ENCODE data around the gene RAP1A. TPM values are rescaled to one million over a fixed set of nuclear protein-coding genes. Genes with fewer than 3 reads are reported as not detected.

RAP1A gene
- total RNA-seq, 1 donor from 2014 or later: 118 TPM

DNA sequence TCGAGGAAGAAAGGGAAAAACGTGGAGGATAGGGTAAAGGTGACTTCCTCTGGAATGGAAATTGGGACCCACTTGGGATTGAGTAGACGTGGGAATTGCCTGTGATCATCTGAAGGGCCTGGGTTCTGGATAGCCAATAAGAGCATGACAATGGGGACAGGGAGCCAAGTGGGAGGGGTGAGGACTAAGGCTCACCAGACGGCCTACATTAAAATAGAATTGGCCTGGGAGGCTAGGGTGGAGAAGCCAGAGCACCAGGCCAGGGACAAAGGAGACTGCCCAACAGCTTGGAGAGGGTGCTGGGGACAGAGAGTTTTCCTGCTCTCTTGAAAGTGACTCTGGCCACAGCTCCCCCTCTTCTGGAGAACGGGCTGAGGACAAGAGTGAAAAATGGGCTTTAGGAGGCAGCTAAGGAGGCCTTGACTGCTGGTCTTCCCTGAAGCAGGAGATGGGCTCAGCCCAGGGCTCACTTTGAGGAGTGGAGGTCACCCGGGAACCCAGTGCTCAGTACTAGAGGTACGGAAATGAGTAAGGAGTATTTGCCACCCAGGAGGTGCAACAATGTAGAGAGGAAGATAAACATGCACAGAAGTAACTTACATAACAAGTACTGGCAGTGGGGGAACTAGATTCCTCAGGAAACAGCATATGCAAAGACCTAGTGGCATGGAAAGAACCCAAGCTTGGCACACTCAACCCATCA lies 100.8 kb downstream of the RAP1A start:
- TF ChIP-seq, protein P1, sequence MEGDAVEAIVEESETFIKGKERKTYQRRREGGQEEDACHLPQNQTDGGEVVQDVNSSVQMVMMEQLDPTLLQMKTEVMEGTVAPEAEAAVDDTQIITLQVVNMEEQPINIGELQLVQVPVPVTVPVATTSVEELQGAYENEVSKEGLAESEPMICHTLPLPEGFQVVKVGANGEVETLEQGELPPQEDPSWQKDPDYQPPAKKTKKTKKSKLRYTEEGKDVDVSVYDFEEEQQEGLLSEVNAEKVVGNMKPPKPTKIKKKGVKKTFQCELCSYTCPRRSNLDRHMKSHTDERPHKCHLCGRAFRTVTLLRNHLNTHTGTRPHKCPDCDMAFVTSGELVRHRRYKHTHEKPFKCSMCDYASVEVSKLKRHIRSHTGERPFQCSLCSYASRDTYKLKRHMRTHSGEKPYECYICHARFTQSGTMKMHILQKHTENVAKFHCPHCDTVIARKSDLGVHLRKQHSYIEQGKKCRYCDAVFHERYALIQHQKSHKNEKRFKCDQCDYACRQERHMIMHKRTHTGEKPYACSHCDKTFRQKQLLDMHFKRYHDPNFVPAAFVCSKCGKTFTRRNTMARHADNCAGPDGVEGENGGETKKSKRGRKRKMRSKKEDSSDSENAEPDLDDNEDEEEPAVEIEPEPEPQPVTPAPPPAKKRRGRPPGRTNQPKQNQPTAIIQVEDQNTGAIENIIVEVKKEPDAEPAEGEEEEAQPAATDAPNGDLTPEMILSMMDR (IDR thresholded peaks at IDR 0.05): no peak
- peak overlapping the region; percentile 68 for H3K27ac ChIP-seq
- intact Hi-C loops (cut with DNase I): no loop called here
- no peak overlapping the region for H3K4me3 ChIP-seq
- H3K4me1 ChIP-seq: peaks cover 33% of the 10 kb centered on the region
- DNase-seq: no peak
- no peaks in the 10 kb centered on the region for H3K27me3 ChIP-seq
- H3K36me3 ChIP-seq: peaks cover 4% of the 10 kb centered on the region
- no peaks in the 10 kb centered on the region for H3K9me3 ChIP-seq
- ATAC-seq: peak; percentile 75

DNA sequence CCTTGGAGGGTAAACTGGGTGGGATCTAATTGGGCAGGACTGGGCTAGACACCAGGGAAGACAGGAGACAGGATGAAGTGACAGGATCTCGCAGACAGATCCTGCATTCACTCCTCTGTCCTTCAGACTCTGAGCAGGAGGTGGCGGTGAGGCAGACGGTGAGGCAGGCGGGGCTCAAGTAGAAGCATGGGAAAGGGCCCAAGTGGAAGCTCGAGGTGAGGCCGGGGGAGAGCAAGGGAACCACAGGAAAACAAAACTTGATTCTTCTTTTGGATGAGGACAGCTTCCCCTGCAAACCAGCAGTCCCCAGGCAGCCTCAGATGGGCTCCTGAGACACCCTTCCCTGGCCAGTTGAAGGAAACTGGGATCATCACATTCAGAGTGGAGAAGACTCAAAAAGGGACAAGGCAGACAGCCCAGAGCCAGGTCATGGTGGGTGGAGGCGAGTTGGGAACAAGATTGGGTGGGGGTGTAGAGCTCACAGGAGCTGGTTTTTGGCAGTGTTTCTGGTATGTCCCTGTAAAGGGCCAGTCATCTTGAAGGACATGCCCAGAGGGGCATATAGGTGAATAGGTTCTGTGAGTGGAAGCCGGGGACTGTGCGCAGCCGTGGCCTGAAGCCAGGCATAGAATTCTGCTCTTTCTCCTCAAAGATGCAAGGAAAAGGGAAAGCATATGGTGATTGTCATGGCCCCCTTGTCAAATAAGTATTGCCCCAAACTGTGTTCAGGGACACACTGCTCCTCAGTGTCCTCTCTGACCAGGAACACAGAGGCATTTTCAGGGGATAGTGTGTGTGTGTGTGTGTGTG lies 101.6 kb downstream of the RAP1A start:
- H3K27ac ChIP-seq: peak overlapping the region; percentile 68
- DNase-seq (no peak), ATAC-seq (peak; percentile 24)
- no peak overlapping the region for H3K4me3 ChIP-seq
- TF ChIP-seq, protein P1 (IDR thresholded peaks at IDR 0.05): no peak
- H3K9me3 ChIP-seq: no peaks in the 10 kb centered on the region
- H3K4me1 ChIP-seq: peaks cover 33% of the 10 kb centered on the region
- intact Hi-C loops (cut with DNase I): no loop called here
- peaks cover 4% of the 10 kb centered on the region for H3K36me3 ChIP-seq
- no peaks in the 10 kb centered on the region for H3K27me3 ChIP-seq

DNA sequence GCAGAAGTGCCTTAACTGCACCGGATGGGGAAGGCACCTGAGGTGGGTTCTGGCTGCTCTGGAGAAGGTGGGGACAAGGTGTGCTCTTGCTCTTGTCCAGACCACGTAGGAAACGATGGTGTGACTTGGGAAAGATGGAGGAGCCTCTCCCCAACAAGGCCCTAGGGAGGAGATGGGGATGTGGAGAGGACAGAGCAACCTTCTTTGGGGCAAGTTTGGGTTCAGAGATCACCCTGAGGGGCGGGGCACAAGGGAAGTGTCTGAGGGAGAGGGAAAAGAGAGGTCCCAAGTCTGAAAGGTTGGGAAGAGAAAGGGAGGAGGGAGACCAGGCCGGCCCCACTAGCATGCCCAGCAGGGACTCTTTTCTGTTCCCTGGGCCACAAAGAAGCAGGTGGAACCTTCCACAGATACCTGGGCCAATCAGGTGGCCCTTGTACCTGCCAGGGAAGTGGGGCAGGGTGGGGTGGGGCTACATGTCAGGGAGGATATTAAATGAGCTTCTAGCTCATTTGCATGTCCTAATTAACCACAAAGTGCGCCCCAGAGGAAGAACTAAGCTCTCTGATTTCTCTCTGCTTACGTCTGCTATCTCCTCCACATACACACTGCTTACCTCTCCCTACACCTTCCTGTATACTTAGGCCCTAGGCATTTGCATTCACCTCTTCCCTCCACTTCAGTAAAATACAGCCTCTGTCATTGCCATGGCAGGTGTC lies 103.7 kb downstream of the RAP1A start:
- no peaks in the 10 kb centered on the region for H3K36me3 ChIP-seq
- H3K9me3 ChIP-seq: no peaks in the 10 kb centered on the region
- TF ChIP-seq, protein P1 (IDR thresholded peaks at IDR 0.05): no peak
- peaks cover 33% of the 10 kb centered on the region for H3K4me1 ChIP-seq
- no peak overlapping the region for H3K27ac ChIP-seq
- no peak overlapping the region for H3K4me3 ChIP-seq
- no peaks in the 10 kb centered on the region for H3K27me3 ChIP-seq
- intact Hi-C loops (cut with DNase I): no loop called here
- no peak for ATAC-seq
- DNase-seq: no peak

DNA sequence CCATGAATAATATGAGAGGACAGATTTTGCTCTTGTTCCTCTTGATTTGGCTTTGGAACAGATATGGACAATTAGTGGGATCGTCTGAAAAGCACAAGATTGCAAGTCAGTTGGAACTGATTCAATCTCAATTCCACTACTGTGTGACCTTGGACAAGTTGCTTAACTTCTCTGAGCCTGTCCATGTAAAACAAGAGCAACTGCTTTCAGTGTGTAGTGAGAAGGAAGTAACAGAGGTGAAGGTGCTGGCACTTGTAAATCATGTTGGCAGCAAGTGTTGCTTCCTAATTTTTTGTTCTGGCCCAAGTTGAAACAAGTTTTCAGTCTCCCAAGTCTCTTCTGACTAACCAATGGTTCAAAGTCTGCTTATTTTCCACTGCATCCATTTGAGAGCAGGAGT lies 104.3 kb downstream of the RAP1A start:
- DNase-seq: no peak
- Histone ChIP-seq H3K36me3 (no peaks in the 10 kb centered on the region), H3K27ac (no peak overlapping the region), H3K4me3 (no peak overlapping the region), H3K4me1 (peaks cover 33% of the 10 kb centered on the region), H3K9me3 (no peaks in the 10 kb centered on the region), H3K27me3 (no peaks in the 10 kb centered on the region)
- no peak for ATAC-seq
- TF ChIP-seq, protein P1 (IDR thresholded peaks at IDR 0.05): no peak
- intact Hi-C loops (cut with DNase I): no loop called here

DNA sequence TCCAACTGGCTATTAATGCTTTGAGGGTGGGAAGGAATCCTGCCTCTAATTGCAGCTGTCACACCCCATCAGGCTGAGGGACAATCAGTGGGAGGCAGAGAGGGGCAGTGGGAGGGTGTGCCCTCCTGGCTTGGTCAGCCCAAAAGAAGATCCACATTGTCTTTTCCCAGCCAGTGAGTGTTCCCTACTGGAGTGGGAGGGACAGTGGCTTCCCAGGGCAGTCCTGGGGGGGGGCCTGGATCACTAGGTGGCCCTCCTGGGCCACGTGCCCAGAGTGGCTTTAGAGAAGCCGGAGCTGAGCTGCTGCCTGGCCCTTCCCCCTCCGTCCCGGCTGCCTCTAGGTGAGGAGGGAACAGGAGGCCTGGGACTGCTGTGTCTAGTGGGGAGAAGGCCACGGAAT lies 105.6 kb downstream of the RAP1A start:
- no peak overlapping the region for H3K27ac ChIP-seq
- H3K27me3 ChIP-seq: no peaks in the 10 kb centered on the region
- DNase-seq: no peak
- no peaks in the 10 kb centered on the region for H3K9me3 ChIP-seq
- H3K4me1 ChIP-seq: peaks cover 33% of the 10 kb centered on the region
- TF ChIP-seq, protein P1 (IDR thresholded peaks at IDR 0.05): no peak
- ATAC-seq: peak; percentile 14
- intact Hi-C loops (cut with DNase I): no loop called here
- no peak overlapping the region for H3K4me3 ChIP-seq
- H3K36me3 ChIP-seq: no peaks in the 10 kb centered on the region

Data from upper lobe of right lung (tissue), 1 donor.